AG04450 (cell line): ENCODE results near the gene MPRIP. TPM values are rescaled to one million over a fixed set of nuclear protein-coding genes. Genes with fewer than 3 reads are reported as not detected.
A peak's percentile ranks its signal among the peaks of the same experiment; 100 is the strongest.
"Not testable (repeated sequence)": the region's sequence is repeated elsewhere in the genome, so short reads cannot be mapped to it uniquely, and the experiment has no call there.

Experiments
- CTCF ChIA-PET: fragments of 300-600, 350-600 bp; formaldehyde crosslinking; extraction: SDS; loops from one replicate; lab custom pipeline; 2022; ENCODE audit warnings: antibody characterized with exemption, inconsistent platforms; lab: Charles Lee
- POLR2A ChIA-PET: fragments of 350-600 bp; formaldehyde crosslinking; extraction: SDS; loops from one replicate; lab custom pipeline; 2021; ENCODE audit warnings: antibody characterized with exemption, inconsistent platforms; lab: Yijun Ruan, JAX
- DNase-seq: peaks from one replicate; pipeline ENCODE4 v3.0.0-alpha.2; 2011; ENCODE audit warnings: low read depth, low spot score
- H3K27ac ChIP-seq: one replicate; pipeline ENCODE4 v1.5.1; 2012; ENCODE audit warnings: low read depth, low read length, control low read depth
- H3K27me3 ChIP-seq: one replicate; pipeline ENCODE4 v1.6.0; 2012; ENCODE audit warnings: low read length; ENCODE audit not compliant: control insufficient read depth, insufficient read depth
- H3K4me3 ChIP-seq: 2 replicates; pipeline ENCODE4 v1.5.1; 2011; ENCODE audit warnings: mild to moderate bottlenecking, low read depth, low read length, control low read depth
- H3K9me3 ChIP-seq: 2 replicates; pipeline ENCODE4 v1.5.1; 2012; ENCODE audit warnings: low read length; ENCODE audit not compliant: control insufficient read depth, insufficient read depth
- polyA minus RNA-seq: library from RNA; depleted of rRNA, polyadenylated mRNA; stranded (reverse); fragments of >200 nt; gene quantifications from 2 replicates; pipeline ENCODE4 v1.2.3, GENCODE V29; 2011; rRNA and poly(A)+ RNA removed
- polyA plus RNA-seq: library from polyadenylated mRNA; depleted of rRNA; stranded (reverse); fragments of >200 nt; gene quantifications from 2 replicates; pipeline ENCODE4 v1.2.3, GENCODE V29; 2011; rRNA removed
- TF ChIP-seq, protein P1 (sequence below): IDR thresholded peaks from 2 replicates; pipeline ENCODE4 v1.5.1; 2011; ENCODE audit warnings: low read depth, low read length, control low read depth, inconsistent platforms

MPRIP gene, protein sequence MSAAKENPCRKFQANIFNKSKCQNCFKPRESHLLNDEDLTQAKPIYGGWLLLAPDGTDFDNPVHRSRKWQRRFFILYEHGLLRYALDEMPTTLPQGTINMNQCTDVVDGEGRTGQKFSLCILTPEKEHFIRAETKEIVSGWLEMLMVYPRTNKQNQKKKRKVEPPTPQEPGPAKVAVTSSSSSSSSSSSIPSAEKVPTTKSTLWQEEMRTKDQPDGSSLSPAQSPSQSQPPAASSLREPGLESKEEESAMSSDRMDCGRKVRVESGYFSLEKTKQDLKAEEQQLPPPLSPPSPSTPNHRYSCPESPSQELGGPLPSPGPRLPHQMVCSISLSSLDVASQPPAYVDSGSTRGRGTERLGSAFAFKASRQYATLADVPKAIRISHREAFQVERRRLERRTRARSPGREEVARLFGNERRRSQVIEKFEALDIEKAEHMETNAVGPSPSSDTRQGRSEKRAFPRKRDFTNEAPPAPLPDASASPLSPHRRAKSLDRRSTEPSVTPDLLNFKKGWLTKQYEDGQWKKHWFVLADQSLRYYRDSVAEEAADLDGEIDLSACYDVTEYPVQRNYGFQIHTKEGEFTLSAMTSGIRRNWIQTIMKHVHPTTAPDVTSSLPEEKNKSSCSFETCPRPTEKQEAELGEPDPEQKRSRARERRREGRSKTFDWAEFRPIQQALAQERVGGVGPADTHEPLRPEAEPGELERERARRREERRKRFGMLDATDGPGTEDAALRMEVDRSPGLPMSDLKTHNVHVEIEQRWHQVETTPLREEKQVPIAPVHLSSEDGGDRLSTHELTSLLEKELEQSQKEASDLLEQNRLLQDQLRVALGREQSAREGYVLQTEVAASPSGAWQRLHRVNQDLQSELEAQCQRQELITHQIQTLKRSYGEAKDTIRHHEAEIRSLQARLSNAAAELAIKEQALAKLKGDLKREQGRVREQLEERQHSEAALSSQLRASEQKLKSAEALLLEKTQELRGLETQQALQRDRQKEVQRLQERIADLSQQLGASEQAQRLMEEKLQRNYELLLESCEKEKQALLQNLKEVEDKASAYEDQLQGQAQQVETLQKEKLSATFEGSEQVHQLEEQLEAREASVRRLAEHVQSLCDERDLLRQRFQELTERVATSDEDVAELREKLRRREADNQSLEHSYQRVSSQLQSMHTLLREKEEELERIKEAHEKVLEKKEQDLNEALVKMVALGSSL (N-terminal part only)
- 95.0 and 122 TPM in 2 replicates for polyA plus RNA-seq
- polyA minus RNA-seq = 152 and 153 TPM in 2 replicates

DNA sequence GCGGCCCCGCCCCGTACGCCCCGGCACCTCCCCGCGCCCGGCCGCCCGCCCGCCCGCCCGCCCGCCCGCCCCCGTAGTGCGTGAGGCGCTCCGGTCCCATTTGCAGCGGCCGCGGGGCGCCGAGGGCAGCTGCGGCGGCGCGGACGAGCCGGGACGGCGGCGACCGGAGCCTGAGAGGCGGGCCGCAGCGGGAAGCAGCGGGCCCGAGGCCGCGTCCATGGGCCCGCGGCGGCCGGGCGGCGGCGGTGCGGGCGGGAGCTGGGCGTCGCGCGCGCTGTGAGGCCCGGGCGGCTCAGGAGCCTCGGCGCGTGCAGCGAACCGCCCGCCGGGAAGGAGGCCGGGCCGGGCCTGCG is at the start of gene MPRIP:
Gene MPRIP (plus strand): TSS at position 74 of the 353 bp plus-strand sequence. CDS start 392 bp downstream, outside the sequence.
- POLR2A ChIA-PET = interaction anchor here (1.1 kb wide), 1 partner anchor 66 kb away, joined by 3 read pairs; no protein-coding TSS in a partner anchor
- no peak for DNase-seq
- TF ChIP-seq, protein P1, sequence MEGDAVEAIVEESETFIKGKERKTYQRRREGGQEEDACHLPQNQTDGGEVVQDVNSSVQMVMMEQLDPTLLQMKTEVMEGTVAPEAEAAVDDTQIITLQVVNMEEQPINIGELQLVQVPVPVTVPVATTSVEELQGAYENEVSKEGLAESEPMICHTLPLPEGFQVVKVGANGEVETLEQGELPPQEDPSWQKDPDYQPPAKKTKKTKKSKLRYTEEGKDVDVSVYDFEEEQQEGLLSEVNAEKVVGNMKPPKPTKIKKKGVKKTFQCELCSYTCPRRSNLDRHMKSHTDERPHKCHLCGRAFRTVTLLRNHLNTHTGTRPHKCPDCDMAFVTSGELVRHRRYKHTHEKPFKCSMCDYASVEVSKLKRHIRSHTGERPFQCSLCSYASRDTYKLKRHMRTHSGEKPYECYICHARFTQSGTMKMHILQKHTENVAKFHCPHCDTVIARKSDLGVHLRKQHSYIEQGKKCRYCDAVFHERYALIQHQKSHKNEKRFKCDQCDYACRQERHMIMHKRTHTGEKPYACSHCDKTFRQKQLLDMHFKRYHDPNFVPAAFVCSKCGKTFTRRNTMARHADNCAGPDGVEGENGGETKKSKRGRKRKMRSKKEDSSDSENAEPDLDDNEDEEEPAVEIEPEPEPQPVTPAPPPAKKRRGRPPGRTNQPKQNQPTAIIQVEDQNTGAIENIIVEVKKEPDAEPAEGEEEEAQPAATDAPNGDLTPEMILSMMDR = no peak
- Histone ChIP-seq H3K27me3 (no peaks in the 10 kb centered on the region), H3K4me3 (peak within 1 kb of the TSS; percentile 68), H3K9me3 (no peaks in the 10 kb centered on the region; the same call in 1 of the 2 replicates), H3K27ac (peak within 1 kb of the TSS; percentile 69)
- CTCF ChIA-PET = no interaction called here

DNA sequence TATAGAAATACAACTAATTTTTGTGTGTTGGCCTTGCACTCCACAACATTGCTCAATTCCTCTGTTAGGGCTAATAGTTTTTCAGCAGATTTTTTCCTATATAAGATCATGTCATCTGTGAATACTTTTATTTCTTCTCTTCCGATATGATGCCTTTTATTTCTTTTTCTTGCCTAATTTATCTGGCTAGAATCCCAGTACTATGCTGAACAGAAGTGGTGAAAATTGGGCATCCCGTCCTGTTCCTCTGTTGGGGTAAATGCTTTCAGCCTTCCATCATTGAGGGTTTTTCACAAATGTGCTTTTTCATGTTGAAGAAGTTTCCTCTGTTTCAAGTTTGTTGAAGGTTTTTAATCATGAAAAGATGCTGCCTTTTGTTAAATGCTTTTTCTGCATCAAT is 47.6 kb upstream of the MPRIP start:
- ChIA-PET CTCF (no interaction called here), POLR2A (no interaction called here)
- H3K9me3 ChIP-seq = no peaks in the 10 kb centered on the region; the same call in 1 of the 2 replicates
- H3K27ac ChIP-seq = no peak overlapping the region
- peaks cover 5% of the 10 kb centered on the region for H3K27me3 ChIP-seq
- no peak overlapping the region for H3K4me3 ChIP-seq
- TF ChIP-seq, protein P1 = no peak
- no peak for DNase-seq

DNA sequence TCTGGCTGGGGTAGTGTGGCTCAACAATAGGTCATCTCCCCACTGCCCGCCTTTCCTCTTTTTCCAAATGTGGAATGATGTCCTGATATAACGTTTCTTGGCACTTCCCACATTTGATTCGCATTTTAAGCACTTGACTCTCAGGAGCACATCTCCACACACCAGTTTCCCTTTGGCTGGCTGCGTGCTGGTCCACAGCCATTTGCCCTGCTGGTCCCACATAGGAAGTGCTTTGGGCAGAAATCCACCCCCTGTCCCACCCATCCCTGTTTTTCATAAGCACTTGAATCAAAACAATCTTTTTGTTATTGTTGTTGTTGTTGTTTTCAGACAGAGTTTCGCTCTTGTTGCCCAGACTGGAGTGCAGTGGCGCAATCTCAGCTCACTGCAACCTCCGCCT is 46.3 kb upstream of the MPRIP start:
- TF ChIP-seq, protein P1 = no peak
- H3K4me3 ChIP-seq = no peak overlapping the region
- no peak for DNase-seq
- ChIA-PET POLR2A (no interaction called here), CTCF (no interaction called here)
- peaks cover 10% of the 10 kb centered on the region for H3K27me3 ChIP-seq
- no peak overlapping the region for H3K27ac ChIP-seq
- H3K9me3 ChIP-seq = no peaks in the 10 kb centered on the region; the same call in 1 of the 2 replicates

DNA sequence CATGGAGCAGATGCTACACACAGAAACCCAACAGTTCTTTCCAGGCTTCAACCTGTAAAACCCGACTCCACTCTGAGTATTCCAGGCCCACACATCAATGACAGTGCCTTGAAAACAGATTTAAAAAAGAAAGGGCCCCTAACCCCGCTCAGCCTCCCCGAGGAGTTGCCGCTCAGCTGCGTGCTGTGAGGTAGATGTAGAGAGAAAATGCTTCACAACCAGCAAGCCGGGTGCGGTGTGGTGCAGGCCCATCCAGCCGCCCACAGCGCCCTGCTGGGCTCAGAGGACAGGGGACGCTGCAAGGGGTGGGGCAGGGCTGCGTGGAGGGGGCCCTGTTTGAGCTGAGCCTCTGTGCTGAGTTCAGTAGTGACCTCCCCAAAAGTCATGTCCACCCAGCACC is 45.5 kb upstream of the MPRIP start:
- CTCF ChIA-PET, H3K9me3 ChIP-seq, H3K27ac ChIP-seq, H3K4me3 ChIP-seq, DNase-seq, POLR2A ChIA-PET: not testable (repeated sequence)
- peaks cover 13% of the 10 kb centered on the region for H3K27me3 ChIP-seq
